Ovary (tissue), 9 donors: ENCODE measurements around the gene AGXT. TPM values are rescaled to one million over a fixed set of nuclear protein-coding genes. Genes with fewer than 3 reads are reported as not detected.
A peak's percentile ranks its signal among the peaks of the same experiment; 100 is the strongest.

Experiments used
- DNase-seq, 5 donors: peaks; one replicate each; pipeline ENCODE4 v3.0.0-alpha.2; 2019 to 2020
- H3K27ac ChIP-seq, 2 donors: fragments of 200-600 bp; one replicate each; pipeline versions ENCODE4 v1.5.1 to v1.8.0; 2019 to 2022
- H3K27me3 ChIP-seq: fragments of 200-600 bp; one replicate; pipeline ENCODE4 v1.8.0; 2022
- H3K36me3 ChIP-seq: fragments of 200-600 bp; sonication (generic); one replicate; pipeline ENCODE4 v1.5.1; 2019
- H3K4me1 ChIP-seq: one replicate; pipeline ENCODE4 v1.8.1; 2013; ENCODE audit warnings: mild to moderate bottlenecking, moderate library complexity; ENCODE audit not compliant: insufficient read depth
- H3K4me3 ChIP-seq: fragments of 200-600 bp; sonication (generic); one replicate; pipeline ENCODE4 v1.5.1; 2017
- H3K9me3 ChIP-seq, 2 donors: fragments of 200-600 bp in 1 of 2; sonication (generic) in 1 of 2; one replicate each; pipeline versions ENCODE4 v1.5.1 to v1.8.1; 2013 to 2019; ENCODE audit warnings: mild to moderate bottlenecking in 1 of 2, moderate library complexity in 1 of 2
- CTCF ChIP-seq, 3 donors: fragments of 450-650 bp in 2 of 3; fragments of 200-600 bp in 1 of 3; IDR thresholded peaks; one replicate each; pipeline versions ENCODE4 v1.5.1 to v1.8.0; 2016 to 2022; ENCODE audit warnings: antibody characterized with exemption in 3 of 3, mild to moderate bottlenecking in 1 of 3
- EP300 ChIP-seq: sonication (generic); formaldehyde crosslinking; IDR thresholded peaks from one replicate; pipeline ENCODE4 v1.6.1; 2017; ENCODE audit warnings: antibody characterized with exemption
- POLR2A ChIP-seq: fragments of 450-650 bp; IDR thresholded peaks from one replicate; pipeline ENCODE4 v1.6.1; 2017; ENCODE audit warnings: antibody characterized with exemption, mild to moderate bottlenecking, moderate library complexity
- WGBS, 3 donors: extraction: QIAGEN DNeasy Blood & Tissue Kit in 1 of 3; methylation state at CpG; one replicate each; pipeline versions ENCODE4 v1.1.5 to v1.1.7; 2013 to 2017; 5-methylcytosine and 5-hydroxymethylcytosine counted together
- intact Hi-C, 4 donors: fragments of 100-400 bp; cut with DNase I; formaldehyde crosslinking; loops; one replicate each; pipeline versions ENCODE4 v1.11.0 to v1.15.1; 2022 to 2023
- polyA plus RNA-seq, 2 donors: library from polyadenylated mRNA; stranded (reverse); fragments of 200-250 nt in 1 of 2; fragments of 350-450 nt in 1 of 2; fragmentation: Illumina TruSeq in 1 of 2; extraction: RNeasy Lipid Tissue Mini Kit (QIAGEN cat#74804) in 1 of 2; gene quantifications; one replicate each; pipeline ENCODE4 v1.2.3, GENCODE V29; 2013 to 2014
- total RNA-seq, 7 donors: library from RNA; depleted of rRNA in 2 of 7; stranded (reverse); fragments of >200 nt in 2 of 7; fragmentation: NEBNext Ultra II Directional in 3 of 7; extraction: Animal tissue kit (Norgen Biotek cat#: 25700) in 3 of 7; gene quantifications; one replicate each; pipeline versions ENCODE4 v1.1.0 to v1.2.4, GENCODE V29; 2016 to 2023
- donor health status: DM: no; HTN: no; CAD: no; lungs with moderate emphysema.
- donor health status: DM: no; HTN: no; CAD: no.
- donor health status: Bipolar disorder and iron deficiency.
- donor health status: DM: yes; HTN: yes; CAD: no.
- donor health status: DM: no; HTN: no; CAD: no.
- donor health status: DM: yes; HTN: yes; CAD: no.

The AGXT gene
- total and polyA plus RNA-seq, 9 donors = 0.04 to 0.79 (median 0.25) TPM; not detected in 6

- Histone ChIP-seq H3K4me3 (no peak overlapping the region), H3K27ac (no peak overlapping the region), H3K36me3 (no peaks in the 10 kb centered on the region), H3K9me3 (no peaks in the 10 kb centered on the region), H3K27me3 (no peaks in the 10 kb centered on the region), H3K4me1 (no peaks in the 10 kb centered on the region)
- TF ChIP-seq CTCF (IDR thresholded peaks at IDR 0.05) = no peak
- TF ChIP-seq EP300 = no peak
- TF ChIP-seq POLR2A = no peak
- intact Hi-C loops = no loop called here
- WGBS, 3 donors = 65 to 85% (median 71%) methylated on average over 3 of the region's 3 CpGs
- no peak for DNase-seq
These were observed 4.1 kb upstream of the AGXT start for GRCh38 chr2:240864475-240864874.

GRCh38 chr2:240865391-240865790, 3.2 kb upstream of the AGXT start:
- 76 to 82% (median 81%) methylated on average over 5 of the region's 5 CpGs for WGBS, 3 donors
- intact Hi-C loops = no loop called here
- H3K36me3 ChIP-seq = no peaks in the 10 kb centered on the region

GRCh38 chr2:240869109-240869955, 708 bp downstream of the AGXT start:
- 88 to 94% (median 93%) methylated on average over 24 to 25 of the region's 25 CpGs for WGBS, 3 donors
- Histone ChIP-seq H3K9me3 (no peaks in the 10 kb centered on the region), H3K27me3 (no peaks in the 10 kb centered on the region), H3K36me3 (no peaks in the 10 kb centered on the region), H3K27ac (no peak overlapping the region), H3K4me3 (no peak overlapping the region), H3K4me1 (no peaks in the 10 kb centered on the region)
- TF ChIP-seq EP300 (no peak), CTCF (IDR thresholded peaks at IDR 0.05) (no peak), POLR2A (no peak)
- intact Hi-C loops = no loop called here
- peak in 1 of 5 donors; percentile 22 for DNase-seq

More at GRCh38 chr2:240865391-240865790, 3.2 kb upstream of the AGXT start:
- H3K4me1 ChIP-seq = no peaks in the 10 kb centered on the region
- no peak overlapping the region for H3K27ac ChIP-seq
- no peaks in the 10 kb centered on the region for H3K9me3 ChIP-seq
- H3K27me3 ChIP-seq = no peaks in the 10 kb centered on the region
- DNase-seq = no peak
- H3K4me3 ChIP-seq = no peak overlapping the region
- no peak for TF ChIP-seq CTCF (IDR thresholded peaks at IDR 0.05)
- no peak for TF ChIP-seq POLR2A
- TF ChIP-seq EP300 = no peak

GRCh38 chr2:240869956-240870875, 1.6 kb downstream of the AGXT start:
- DNase-seq = no peak
- no peaks in the 10 kb centered on the region for H3K4me1 ChIP-seq
- 85 to 89% (median 89%) methylated on average over 12 to 15 of the region's 15 CpGs for WGBS, 3 donors
- H3K9me3 ChIP-seq = no peaks in the 10 kb centered on the region
- H3K4me3 ChIP-seq = no peak overlapping the region
- TF ChIP-seq POLR2A = no peak
- TF ChIP-seq CTCF (IDR thresholded peaks at IDR 0.05) = no peak
- TF ChIP-seq EP300 = no peak
- H3K27me3 ChIP-seq = no peaks in the 10 kb centered on the region
- no peaks in the 10 kb centered on the region for H3K36me3 ChIP-seq
- intact Hi-C loops = no loop called here
- H3K27ac ChIP-seq = no peak overlapping the region
